K562 (cell line): ENCODE data around the gene TYW1. TPM values are rescaled to one million over a fixed set of nuclear protein-coding genes. Genes with fewer than 3 reads are reported as not detected.

ENCODE experiments used
- ADNP ChIP-seq: fragments of 200-800 bp; sonication (Bioruptor generic); IDR thresholded peaks from 2 replicates; pipeline ENCODE4 v1.6.1; 2016; ENCODE audit warnings: missing genetic modification characterization, missing compliant biosample characterization
- ARID1B ChIP-seq: fragments of 450-650 bp; IDR thresholded peaks from 2 replicates; pipeline ENCODE4 v1.6.1; 2016; ENCODE audit warnings: antibody characterized with exemption, mild to moderate bottlenecking, inconsistent platforms
- ATF7 ChIP-seq: fragments of 450-650 bp; IDR thresholded peaks from 2 replicates; pipeline ENCODE4 v1.7.1; 2014; ENCODE audit warnings: mild to moderate bottlenecking, moderate library complexity
- CBFA2T3 ChIP-seq: fragments of 450-650 bp; IDR thresholded peaks from 2 replicates; pipeline ENCODE4 v1.6.1; 2017
- CTBP1 ChIP-seq: fragments of 450-650 bp; IDR thresholded peaks from 2 replicates; pipeline ENCODE4 v1.6.1; 2016; ENCODE audit warnings: borderline replicate concordance
- EP300 ChIP-seq: IDR thresholded peaks from 2 replicates; pipeline ENCODE4 v1.6.1; 2012; ENCODE audit warnings: low read length, improper control_type of control experiment
- EP400 ChIP-seq: fragments of 450-650 bp; IDR thresholded peaks from 2 replicates; pipeline ENCODE4 v1.6.1; 2017; ENCODE audit warnings: antibody characterized with exemption, mild to moderate bottlenecking, moderate library complexity
- HDAC1 ChIP-seq, 2 experiments: fragments of 450-650 bp; IDR thresholded peaks; 2 replicates each; pipeline ENCODE4 v1.6.1; 2016 to 2017; ENCODE audit warnings: inconsistent platforms in 1 of 2, mild to moderate bottlenecking in 1 of 2, moderate library complexity in 1 of 2
- HDGF ChIP-seq: fragments of 450-650 bp; IDR thresholded peaks from 2 replicates; pipeline ENCODE4 v1.6.1; 2016
- KAT2B ChIP-seq: IDR thresholded peaks from one replicate; pipeline ENCODE4 v1.6.1; 2012; ENCODE audit warnings: low read depth, mild to moderate bottlenecking, control low read depth, inconsistent platforms, low read length, moderate library complexity
- KLF6 ChIP-seq: fragments of 250-450 bp; sonication (Bioruptor Pico); IDR thresholded peaks from 2 replicates; pipeline ENCODE4 v1.4.0; 2020; ENCODE audit warnings: mild to moderate bottlenecking, moderate library complexity, borderline replicate concordance
- PHF8 ChIP-seq: fragments of 200-600 bp; sonication (generic); IDR thresholded peaks from 2 replicates; pipeline ENCODE4 v1.6.1; 2012; ENCODE audit warnings: mixed run types, mild to moderate bottlenecking, inconsistent platforms, low read length, moderate library complexity, borderline replicate concordance
- PHTF2 ChIP-seq: fragments of 250-450 bp; sonication (Bioruptor Pico); IDR thresholded peaks from 2 replicates; pipeline ENCODE4 v1.5.0; 2021; ENCODE audit warnings: mild to moderate bottlenecking
- PRDM10 ChIP-seq: fragments of 450-650 bp; IDR thresholded peaks from 2 replicates; pipeline ENCODE4 v1.6.1; 2018; ENCODE audit not compliant: partially characterized antibody
- RAD21 ChIP-seq, 2 experiments: fragments of 250-450 bp in 1 of 2; fragments of 450-650 bp in 1 of 2; sonication (Bioruptor Pico) in 1 of 2; formaldehyde crosslinking in 1 of 2; IDR thresholded peaks in 1 of 2; conservative IDR thresholded peaks in 1 of 2; 2 replicates each; pipeline versions ENCODE4 v1.4.0 to v1.8.0; 2020 to 2022; ENCODE audit warnings: mild to moderate bottlenecking in 2 of 2, moderate library complexity in 1 of 2
- SAFB2 ChIP-seq: fragments of 200-400 bp; formaldehyde crosslinking; IDR thresholded peaks from 2 replicates; pipeline ENCODE4 v1.6.1; 2018; ENCODE audit warnings: borderline replicate concordance, low read length, low read depth, moderate library complexity; ENCODE audit not compliant: severe bottlenecking
- SMARCA4 ChIP-seq: fragments of 450-650 bp; IDR thresholded peaks from 2 replicates; pipeline ENCODE4 v1.6.1; 2016
- SOX6 ChIP-seq: fragments of 450-650 bp; IDR thresholded peaks from 2 replicates; pipeline ENCODE4 v1.6.1; 2014; ENCODE audit warnings: mild to moderate bottlenecking
- TARDBP ChIP-seq: fragments of 450-650 bp; IDR thresholded peaks from 2 replicates; pipeline ENCODE4 v1.6.1; 2016
- TEAD4 ChIP-seq, 2 experiments: sonication (generic) in 1 of 2; formaldehyde crosslinking in 1 of 2; IDR thresholded peaks; 2 replicates each; pipeline versions ENCODE4 v1.6.1 to v1.8.0; 2012 to 2022; ENCODE audit warnings: borderline replicate concordance in 1 of 2, inconsistent platforms in 1 of 2, low read length in 1 of 2, mild to moderate bottlenecking in 1 of 2, missing genetic modification reagents in 1 of 2
- ZNF24 ChIP-seq: fragments of 450-650 bp; IDR thresholded peaks from 2 replicates; pipeline ENCODE4 v1.6.1; 2016
- ZNF445 ChIP-seq: fragments of 250-450 bp; sonication (Bioruptor Pico); IDR thresholded peaks from 2 replicates; pipeline ENCODE4 v1.4.0; 2020; ENCODE audit warnings: low read depth, mild to moderate bottlenecking, moderate library complexity
- ZNF668 ChIP-seq: fragments of 250-450 bp; sonication (Bioruptor Pico); IDR thresholded peaks from 2 replicates; pipeline ENCODE4 v1.8.0; 2022; ENCODE audit warnings: mild to moderate bottlenecking, inconsistent platforms
- ZNF76 ChIP-seq: fragments of 250-450 bp; sonication (Bioruptor Pico); IDR thresholded peaks from 2 replicates; pipeline ENCODE4 v1.4.0; 2020; ENCODE audit warnings: mild to moderate bottlenecking, moderate library complexity, borderline replicate concordance
- ZNF766 ChIP-seq: fragments of 200-800 bp; sonication (Bioruptor generic); conservative IDR thresholded peaks from 2 replicates; pipeline ENCODE4 v1.6.1; 2016; ENCODE audit warnings: missing genetic modification characterization, missing compliant biosample characterization
- polyA plus RNA-seq, 8 experiments: library from polyadenylated mRNA; depleted of rRNA in 4 of 8; stranded (reverse) in 5 of 8; unstranded in 3 of 8; fragments of >200 nt; fragmentation: Nextera tagmentation in 2 of 8; fragmentation: Illumina TruSeq in 1 of 8; extraction: Ambion mirVana in 2 of 8; extraction: Trizol in 1 of 8; gene quantifications; 2 replicates each; pipeline versions ENCODE4 v1.2.1 to v1.2.3, GENCODE V29; 2011 to 2014; ENCODE audit warnings: inconsistent platforms in 1 of 8, missing spikeins in 1 of 8
- total RNA-seq, 7 experiments: library from RNA; depleted of rRNA in 6 of 7; stranded (reverse); fragments of >200 nt in 6 of 7; fragmentation: Illumina TruSeq in 2 of 7; extraction: Trizol in 2 of 7; gene quantifications; 2 replicates each; pipeline versions ENCODE4 v1.2.1 to v1.2.3, GENCODE V29; 2011 to 2021; ENCODE audit warnings: low replicate concordance in 1 of 7
- TF ChIP-seq, protein P1 (sequence below): fragments of 250-450 bp; sonication (Bioruptor Pico); IDR thresholded peaks from 2 replicates; pipeline ENCODE4 v1.5.0; 2020; ENCODE audit warnings: mild to moderate bottlenecking, borderline replicate concordance

The TYW1 gene
- total and polyA plus RNA-seq, 9 of the 15 experiments (the other 6 are each of a cell fraction or from before 2014, with no cell fraction given) = 17.4 to 32.0 (median 26.2) TPM

DNA sequence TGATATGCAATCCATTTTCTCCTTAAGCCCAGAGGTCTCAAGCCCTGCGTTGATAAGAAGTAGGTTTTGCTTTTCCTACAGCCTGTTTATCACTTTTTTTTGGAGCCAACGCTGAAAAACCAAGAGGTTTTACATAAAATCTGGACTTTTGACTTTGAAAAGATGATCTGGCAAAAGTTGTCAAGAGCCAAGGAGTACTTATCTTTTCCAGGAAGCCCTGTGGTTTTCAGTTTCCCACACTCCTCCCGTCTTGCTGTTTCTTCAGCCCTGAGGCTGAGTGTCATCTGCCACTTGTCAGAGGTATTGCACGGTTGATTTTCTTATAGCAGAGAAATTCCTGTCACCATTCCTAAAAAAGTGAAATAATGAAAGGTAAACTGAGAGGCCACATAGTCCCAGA is 108.7 kb downstream of the TYW1 start (continued):
- TF ChIP-seq TEAD4 (IDR thresholded peaks at IDR 0.05; ENCODE audit: low read length) (peak; percentile 23; the same call in 1 of the 2 replicates), TEAD4 (CRISPR knock-in tag; IDR thresholded peaks at IDR 0.05; ENCODE audit: borderline replicate concordance) (no peak), HDAC1 (IDR thresholded peaks at IDR 0.05) (peak in 1 of 2 experiments; percentile 68; a peak in 2 of 4 replicates), PRDM10 (no peak), PHF8 (no peak), PHTF2 (CRISPR knock-in tag) (no peak), KLF6 (no peak), ZNF76 (no peak), CTBP1 (peak; percentile 44; the same call in 1 of the 2 replicates), KAT2B (no peak), ZNF668 (CRISPR knock-in tag) (no peak), EP300 (0 out of 2 replicates have a peak, but pooled peaks have one; percentile 14), SAFB2 (no peak), RAD21 (CRISPR knock-in tag; conservative IDR thresholded peaks at IDR 0.05 in 1 of 2, IDR thresholded peaks at IDR 0.05 in 1 of 2) (peak in 1 of 2 experiments; percentile 23; a peak in 1 of 4 replicates), ARID1B (peak; percentile 56), HDGF (no peak), ZNF445 (CRISPR knock-in tag) (no peak), SMARCA4 (peak; percentile 46), EP400 (no peak), ADNP (tag) (no peak), TARDBP (no peak), ZNF24 (no peak), CBFA2T3 (peak; percentile 54), ZNF766 (CRISPR knock-in tag) (0 out of 2 replicates have a peak, but pooled peaks have one; percentile 30), SOX6 (no peak), ATF7 (no peak)
- TF ChIP-seq, protein P1, sequence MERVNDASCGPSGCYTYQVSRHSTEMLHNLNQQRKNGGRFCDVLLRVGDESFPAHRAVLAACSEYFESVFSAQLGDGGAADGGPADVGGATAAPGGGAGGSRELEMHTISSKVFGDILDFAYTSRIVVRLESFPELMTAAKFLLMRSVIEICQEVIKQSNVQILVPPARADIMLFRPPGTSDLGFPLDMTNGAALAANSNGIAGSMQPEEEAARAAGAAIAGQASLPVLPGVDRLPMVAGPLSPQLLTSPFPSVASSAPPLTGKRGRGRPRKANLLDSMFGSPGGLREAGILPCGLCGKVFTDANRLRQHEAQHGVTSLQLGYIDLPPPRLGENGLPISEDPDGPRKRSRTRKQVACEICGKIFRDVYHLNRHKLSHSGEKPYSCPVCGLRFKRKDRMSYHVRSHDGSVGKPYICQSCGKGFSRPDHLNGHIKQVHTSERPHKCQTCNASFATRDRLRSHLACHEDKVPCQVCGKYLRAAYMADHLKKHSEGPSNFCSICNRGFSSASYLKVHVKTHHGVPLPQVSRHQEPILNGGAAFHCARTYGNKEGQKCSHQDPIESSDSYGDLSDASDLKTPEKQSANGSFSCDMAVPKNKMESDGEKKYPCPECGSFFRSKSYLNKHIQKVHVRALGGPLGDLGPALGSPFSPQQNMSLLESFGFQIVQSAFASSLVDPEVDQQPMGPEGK (CRISPR knock-in tag) = no peak
